Measurements from ENCODE around the gene CD9.
A peak's percentile ranks its signal among the peaks of the same experiment; 100 is the strongest.

Gene CD9

GRCh38 chr12:6221146-6221545 lies 20.9 kb downstream of the CD9 start:
- DNase-seq (ENCODE audit: low read depth), result no peak

GRCh38 chr12:6222078-6222654 lies 22.0 kb downstream of the CD9 start:
- DNase-seq (ENCODE audit: low read depth), result no peak

GRCh38 chr12:6223545-6223944 lies 23.3 kb downstream of the CD9 start:
- DNase-seq (ENCODE audit: low read depth), result no peak

- no peak for DNase-seq (ENCODE audit: low read depth)
Observed at GRCh38 chr12:6224550-6224949, 24.4 kb downstream of the CD9 start.

GRCh38 chr12:6225630-6226001 lies 25.4 kb downstream of the CD9 start:
- DNase-seq (ENCODE audit: low read depth), result no peak

GRCh38 chr12:6226002-6226678 lies 25.9 kb downstream of the CD9 start:
- peak; percentile 55 for DNase-seq (ENCODE audit: low read depth)

- DNase-seq (ENCODE audit: low read depth), result no peak
Observed at GRCh38 chr12:6226679-6227051, 26.5 kb downstream of the CD9 start.

GRCh38 chr12:6228535-6229223 lies 28.5 kb downstream of the CD9 start:
- no peak for DNase-seq (ENCODE audit: low read depth)

- peak; percentile 93 for DNase-seq (ENCODE audit: low read depth)
Observed at GRCh38 chr12:6229224-6230218, 29.3 kb downstream of the CD9 start.

GRCh38 chr12:6230321-6231110 lies 30.3 kb downstream of the CD9 start:
- peak; percentile 86 for DNase-seq (ENCODE audit: low read depth)

GRCh38 chr12:6231359-6232268 lies 31.4 kb downstream of the CD9 start:
- peak; percentile 26 for DNase-seq (ENCODE audit: low read depth)

- no peak for DNase-seq (ENCODE audit: low read depth)
Observed at GRCh38 chr12:6233121-6233971, 33.1 kb downstream of the CD9 start.

GRCh38 chr12:6234214-6234613 lies 34.0 kb downstream of the CD9 start:
- DNase-seq (ENCODE audit: low read depth), result peak; percentile 53

- no peak for DNase-seq (ENCODE audit: low read depth)
Observed at GRCh38 chr12:6234906-6235305, 34.7 kb downstream of the CD9 start.

GRCh38 chr12:6235499-6235898 lies 35.3 kb downstream of the CD9 start:
- DNase-seq (ENCODE audit: low read depth), result no peak

- no peak for DNase-seq (ENCODE audit: low read depth)
Observed at GRCh38 chr12:6235906-6236640, 35.9 kb downstream of the CD9 start.

- no peak for DNase-seq (ENCODE audit: low read depth)
Observed at GRCh38 chr12:6236641-6236940, 36.4 kb downstream of the CD9 start.

- no peak for DNase-seq (ENCODE audit: low read depth)
Observed at GRCh38 chr12:6237830-6238229, 37.6 kb downstream of the CD9 start.

- DNase-seq (ENCODE audit: low read depth), result no peak
Observed at GRCh38 chr12:6238875-6239274, 38.7 kb downstream of the CD9 start.
